Loucy (cell line): ENCODE results near the gene HIRIP3.
A peak's percentile ranks its signal among the peaks of the same experiment; 100 is the strongest.

Experiments
- H2AFZ ChIP-seq: fragments of 200-600 bp; sonication (generic); 2 replicates; pipeline ENCODE4 v1.6.0; 2016; ENCODE audit warnings: antibody characterized with exemption, mild to moderate bottlenecking, low read length, moderate library complexity
- H3F3A ChIP-seq: fragments of 200-600 bp; 2 replicates; pipeline ENCODE4 v1.6.0; 2016; ENCODE audit warnings: antibody characterized with exemption, low read depth, mild to moderate bottlenecking
- H3K27me3 ChIP-seq: fragments of 200-600 bp; sonication (generic); 2 replicates; pipeline ENCODE4 v1.6.1; 2014; ENCODE audit warnings: low read length, mild to moderate bottlenecking; ENCODE audit not compliant: insufficient read depth, poor library complexity, severe bottlenecking
- H3K36me3 ChIP-seq: fragments of 200-600 bp; sonication (generic); 2 replicates; pipeline ENCODE4 v1.6.1; 2016; ENCODE audit warnings: low read length; ENCODE audit not compliant: insufficient read depth
- H3K4me1 ChIP-seq: fragments of 200-600 bp; sonication (generic); 2 replicates; pipeline ENCODE4 v1.5.1; 2014; ENCODE audit warnings: low read length, mild to moderate bottlenecking; ENCODE audit not compliant: insufficient read depth, poor library complexity, severe bottlenecking
- H3K4me2 ChIP-seq: fragments of 200-600 bp; sonication (generic); 2 replicates; pipeline ENCODE4 v1.6.0; 2014; ENCODE audit warnings: antibody characterized with exemption, low read length, low read depth, mild to moderate bottlenecking; ENCODE audit not compliant: poor library complexity, severe bottlenecking
- H3K4me3 ChIP-seq: fragments of 200-600 bp; sonication (generic); 2 replicates; pipeline ENCODE4 v1.5.1; 2014; ENCODE audit warnings: low read length, mild to moderate bottlenecking, mixed read lengths; ENCODE audit not compliant: poor library complexity, severe bottlenecking
- H3K79me2 ChIP-seq: fragments of 200-600 bp; sonication (generic); 2 replicates; pipeline ENCODE4 v1.6.1; 2014; ENCODE audit warnings: low read length; ENCODE audit not compliant: insufficient read depth
- H3K9ac ChIP-seq: fragments of 200-600 bp; sonication (generic); 2 replicates; pipeline ENCODE4 v1.6.0; 2014; ENCODE audit warnings: mild to moderate bottlenecking, low read depth, low read length, moderate library complexity; ENCODE audit not compliant: poor library complexity, severe bottlenecking
- H3K9me2 ChIP-seq: fragments of 200-600 bp; sonication (generic); replicated peaks from 2 replicates; pipeline ENCODE4 v1.6.1; 2016; ENCODE audit warnings: low read depth, low read length, mixed read lengths
- H3K9me3 ChIP-seq: fragments of 200-600 bp; sonication (generic); 2 replicates; pipeline ENCODE4 v1.6.1; 2014; ENCODE audit warnings: mild to moderate bottlenecking, antibody characterized with exemption, low read length, low read depth; ENCODE audit not compliant: insufficient read depth
- H4K20me1 ChIP-seq: fragments of 200-600 bp; sonication (generic); 2 replicates; pipeline ENCODE4 v1.6.0; 2014; ENCODE audit warnings: antibody characterized with exemption, low read length, mild to moderate bottlenecking; ENCODE audit not compliant: insufficient read depth, poor library complexity, severe bottlenecking
- EZH2phosphoT487 ChIP-seq: fragments of 200-600 bp; IDR thresholded peaks from 2 replicates; pipeline ENCODE4 v1.6.1; 2018; ENCODE audit warnings: antibody characterized with exemption, mild to moderate bottlenecking, moderate library complexity, borderline replicate concordance
- TF ChIP-seq, protein P1 (sequence below): fragments of 200-600 bp; sonication (generic); conservative IDR thresholded peaks from 2 replicates; pipeline ENCODE4 v1.5.1; 2014; ENCODE audit warnings: mild to moderate bottlenecking, antibody characterized with exemption, low read length

HIRIP3 gene

DNA sequence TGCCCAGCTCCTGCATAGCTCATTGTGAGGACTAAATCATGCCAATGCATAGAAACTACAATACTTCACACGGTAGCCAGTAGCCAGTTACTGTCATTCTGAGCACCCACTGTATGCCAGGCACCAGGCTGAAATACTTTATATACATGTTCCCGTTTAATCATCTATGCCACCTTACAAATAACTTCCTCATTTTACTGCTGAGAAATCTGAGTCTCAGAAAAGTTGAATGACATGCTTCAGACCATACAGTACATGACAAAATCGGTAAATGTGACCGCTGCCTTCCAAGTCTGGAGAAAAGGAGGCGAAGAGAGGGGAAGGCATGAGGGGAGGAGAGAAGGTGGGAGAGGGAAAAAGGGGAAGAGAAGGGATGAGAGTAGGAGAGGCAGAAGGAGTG lies 44.8 kb upstream of the HIRIP3 start:
- Histone ChIP-seq H3K9me2 (no peaks in the 10 kb centered on the region), H3K36me3 (no peaks in the 10 kb centered on the region), H3K27me3 (no peaks in the 10 kb centered on the region), H4K20me1 (no peaks in the 10 kb centered on the region), H2AFZ (no peak overlapping the region), H3K79me2 (no peaks in the 10 kb centered on the region), H3K4me2 (no peak overlapping the region), H3K4me1 (no peaks in the 10 kb centered on the region), H3K9me3 (no peaks in the 10 kb centered on the region), H3F3A (no peaks in the 10 kb centered on the region), H3K9ac (no peak overlapping the region), H3K4me3 (no peak overlapping the region)
- TF ChIP-seq, protein P1, sequence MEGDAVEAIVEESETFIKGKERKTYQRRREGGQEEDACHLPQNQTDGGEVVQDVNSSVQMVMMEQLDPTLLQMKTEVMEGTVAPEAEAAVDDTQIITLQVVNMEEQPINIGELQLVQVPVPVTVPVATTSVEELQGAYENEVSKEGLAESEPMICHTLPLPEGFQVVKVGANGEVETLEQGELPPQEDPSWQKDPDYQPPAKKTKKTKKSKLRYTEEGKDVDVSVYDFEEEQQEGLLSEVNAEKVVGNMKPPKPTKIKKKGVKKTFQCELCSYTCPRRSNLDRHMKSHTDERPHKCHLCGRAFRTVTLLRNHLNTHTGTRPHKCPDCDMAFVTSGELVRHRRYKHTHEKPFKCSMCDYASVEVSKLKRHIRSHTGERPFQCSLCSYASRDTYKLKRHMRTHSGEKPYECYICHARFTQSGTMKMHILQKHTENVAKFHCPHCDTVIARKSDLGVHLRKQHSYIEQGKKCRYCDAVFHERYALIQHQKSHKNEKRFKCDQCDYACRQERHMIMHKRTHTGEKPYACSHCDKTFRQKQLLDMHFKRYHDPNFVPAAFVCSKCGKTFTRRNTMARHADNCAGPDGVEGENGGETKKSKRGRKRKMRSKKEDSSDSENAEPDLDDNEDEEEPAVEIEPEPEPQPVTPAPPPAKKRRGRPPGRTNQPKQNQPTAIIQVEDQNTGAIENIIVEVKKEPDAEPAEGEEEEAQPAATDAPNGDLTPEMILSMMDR = no peak
- TF ChIP-seq EZH2phosphoT487 = no peak

DNA sequence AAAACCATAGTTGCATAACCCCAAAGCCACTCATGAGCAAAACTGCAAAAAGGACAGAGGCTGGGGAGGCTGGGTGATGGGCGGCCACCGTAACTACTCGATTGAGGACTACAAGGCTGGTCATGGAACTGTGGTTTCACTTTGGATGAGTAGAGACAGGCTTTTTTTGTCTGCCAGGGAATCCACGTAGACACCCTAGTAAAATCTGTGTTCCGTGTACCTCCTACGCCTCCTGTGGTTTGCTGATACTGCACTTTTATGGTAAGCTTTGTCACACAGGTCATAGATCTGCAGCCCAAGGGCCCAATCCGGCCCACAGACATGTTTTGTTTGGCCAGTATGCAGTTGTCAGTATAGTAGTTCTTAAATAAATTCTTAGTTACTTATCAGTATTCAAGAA lies 37.9 kb upstream of the HIRIP3 start:
- no peak overlapping the region for H3K9ac ChIP-seq
- H4K20me1 ChIP-seq = no peaks in the 10 kb centered on the region
- no peak overlapping the region for H3K4me3 ChIP-seq

DNA sequence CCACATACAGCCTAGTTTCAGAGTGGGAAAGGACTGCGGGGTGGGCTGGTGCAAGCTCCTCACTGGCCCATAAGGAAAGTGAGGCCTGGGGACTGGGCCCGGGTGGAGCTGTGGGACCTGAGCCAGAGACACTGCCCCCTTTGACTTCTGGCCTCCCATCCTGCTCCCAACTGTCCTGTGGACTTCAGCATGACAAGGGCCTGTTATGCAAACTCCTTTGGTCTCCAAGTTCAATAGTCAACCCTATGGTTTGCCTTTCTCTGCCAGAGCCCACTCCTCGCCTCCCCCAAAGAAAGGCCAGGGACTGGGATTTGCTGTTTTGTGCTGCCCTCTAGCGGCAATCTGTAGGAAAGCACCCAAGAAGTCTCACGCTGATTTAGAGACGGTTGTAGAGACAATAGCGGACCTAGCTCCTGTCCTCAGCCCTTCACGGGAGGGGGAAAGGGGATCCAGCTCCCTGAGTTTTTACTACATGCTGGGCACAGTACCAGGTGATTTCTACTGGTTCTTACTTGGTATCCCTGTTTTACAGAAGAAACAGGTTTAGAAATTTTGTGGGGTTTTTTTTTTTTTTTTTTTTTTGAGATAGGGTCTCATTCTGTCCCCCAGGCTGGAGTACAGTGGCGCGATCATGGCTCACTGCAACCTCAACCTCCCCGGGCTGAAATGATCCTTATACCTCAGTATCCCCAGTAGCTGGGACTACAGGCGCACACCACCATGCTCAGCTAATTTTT lies 36.8 kb upstream of the HIRIP3 start:
- no peaks in the 10 kb centered on the region for H3K9me2 ChIP-seq
- no peak overlapping the region for H3K9ac ChIP-seq

More for the DNA sequence above, 37.9 kb upstream of the HIRIP3 start:
- H3F3A ChIP-seq = no peaks in the 10 kb centered on the region
- no peaks in the 10 kb centered on the region for H3K79me2 ChIP-seq
- peaks cover 12% of the 10 kb centered on the region for H3K4me1 ChIP-seq
- no peaks in the 10 kb centered on the region for H3K9me3 ChIP-seq
- TF ChIP-seq, protein P1 = no peak
- no peak overlapping the region for H2AFZ ChIP-seq
- H3K36me3 ChIP-seq = no peaks in the 10 kb centered on the region
- H3K27me3 ChIP-seq = no peaks in the 10 kb centered on the region
- no peak overlapping the region for H3K4me2 ChIP-seq
- no peaks in the 10 kb centered on the region for H3K9me2 ChIP-seq

More for the DNA sequence above, 36.8 kb upstream of the HIRIP3 start:
- H3K4me3 ChIP-seq = no peak overlapping the region
- no peak overlapping the region for H3K4me2 ChIP-seq
- TF ChIP-seq EZH2phosphoT487 = no peak
- TF ChIP-seq, protein P1 = peak; percentile 94
- no peaks in the 10 kb centered on the region for H3K27me3 ChIP-seq
- H4K20me1 ChIP-seq = no peaks in the 10 kb centered on the region
- no peaks in the 10 kb centered on the region for H3K79me2 ChIP-seq
- H2AFZ ChIP-seq = no peak overlapping the region
- H3K9me3 ChIP-seq = no peaks in the 10 kb centered on the region
- H3K36me3 ChIP-seq = no peaks in the 10 kb centered on the region
- H3K4me1 ChIP-seq = peaks cover 12% of the 10 kb centered on the region
- no peaks in the 10 kb centered on the region for H3F3A ChIP-seq
